HG03460 (cell line): ENCODE measurements around the gene ZNRF3.
"Not testable (repeated sequence)": the region's sequence is repeated elsewhere in the genome, so short reads cannot be mapped to it uniquely, and the experiment has no call there.

ENCODE experiments used
- ATAC-seq: cut with Tn5 transposase; IDR thresholded peaks from one replicate; pipeline ENCODE4 v1.9.1; 2021; ENCODE audit not compliant: unreplicated experiment

ZNRF3 gene

DNA sequence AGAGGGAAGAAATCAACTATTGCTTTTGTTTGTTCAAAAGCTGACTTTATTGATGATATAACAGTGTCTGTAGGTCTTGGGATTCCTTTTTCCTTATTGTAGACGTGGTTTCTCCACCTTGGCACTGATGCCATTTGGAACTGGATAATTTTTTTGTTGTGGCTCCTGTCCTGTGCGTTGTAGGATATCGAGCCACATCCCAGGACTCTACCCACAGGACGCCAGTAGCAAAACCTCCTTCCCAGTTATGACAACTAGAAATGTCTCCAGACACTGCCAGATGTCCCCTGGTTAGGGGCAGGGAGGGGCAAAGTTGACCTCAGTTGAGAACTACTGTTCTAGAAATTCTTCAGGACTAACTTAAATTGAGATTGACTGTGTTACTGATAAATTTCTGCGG, 45.8 kb downstream of the ZNRF3 start:
- ATAC-seq: no peak

DNA sequence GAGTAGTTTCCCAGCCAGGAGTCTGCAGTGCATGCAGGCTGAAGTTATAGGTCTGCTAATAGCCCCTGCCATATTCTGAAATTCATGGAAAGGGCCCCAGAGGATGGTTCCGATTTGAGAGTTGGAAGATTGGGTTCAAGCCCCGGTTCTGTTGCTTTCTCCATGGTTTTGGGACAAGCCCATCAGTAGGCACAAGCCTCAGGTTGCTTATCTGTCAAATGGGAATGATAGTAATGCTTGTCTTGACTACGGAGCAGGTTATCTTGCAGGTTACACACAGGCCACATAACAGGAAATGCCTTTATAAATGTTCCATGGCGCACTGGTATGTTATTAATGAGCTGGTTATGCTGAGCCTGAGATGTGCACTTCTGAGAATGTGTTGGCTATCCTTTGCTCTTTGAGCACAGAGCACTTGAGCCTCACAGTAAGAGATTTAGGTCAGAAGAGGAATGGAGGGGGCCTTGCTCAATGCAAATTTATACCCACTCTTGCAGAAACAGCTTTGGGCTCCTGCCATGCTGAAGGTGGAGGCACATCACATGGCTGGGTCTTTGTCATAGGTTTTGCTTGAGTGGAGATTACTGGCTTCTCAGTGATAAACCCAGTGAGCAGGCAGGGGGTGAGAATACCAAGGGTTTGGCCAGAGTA, 47.1 kb downstream of the ZNRF3 start:
- no peak for ATAC-seq

DNA sequence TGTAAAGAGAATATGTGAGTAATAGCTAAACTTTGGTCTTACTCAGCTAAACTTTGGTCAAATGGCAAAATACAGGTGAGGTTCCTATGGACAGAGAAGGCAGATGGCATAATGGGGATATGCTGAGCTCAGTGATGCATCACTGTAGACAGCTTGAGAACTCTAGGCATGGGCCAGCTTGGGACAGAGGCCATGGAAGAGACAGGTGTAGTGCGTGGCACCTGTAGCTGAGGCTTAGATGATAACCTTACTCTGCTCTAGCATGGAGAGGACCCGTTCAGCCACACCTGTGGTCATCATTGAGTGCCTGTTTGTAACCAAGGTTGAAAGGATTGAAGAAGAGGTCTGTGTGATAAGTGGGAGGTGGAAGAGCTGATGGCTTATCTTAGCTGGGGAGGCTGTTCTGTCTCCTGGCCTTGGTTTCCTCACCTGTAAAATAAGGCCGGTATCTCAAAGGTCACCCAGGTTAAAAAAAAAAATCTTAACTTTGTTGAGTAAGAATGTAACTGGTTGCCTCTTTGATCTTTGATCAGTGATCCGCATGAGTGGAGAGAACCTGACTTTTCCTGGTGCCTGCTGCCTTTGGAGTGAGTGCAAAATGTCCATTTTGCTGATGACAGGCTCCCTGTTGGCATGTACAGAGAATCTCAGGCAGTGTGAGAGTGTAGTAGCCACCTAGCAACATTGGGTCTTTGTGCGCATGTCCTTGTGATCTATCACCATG, 48.6 kb downstream of the ZNRF3 start:
- ATAC-seq: no peak

DNA sequence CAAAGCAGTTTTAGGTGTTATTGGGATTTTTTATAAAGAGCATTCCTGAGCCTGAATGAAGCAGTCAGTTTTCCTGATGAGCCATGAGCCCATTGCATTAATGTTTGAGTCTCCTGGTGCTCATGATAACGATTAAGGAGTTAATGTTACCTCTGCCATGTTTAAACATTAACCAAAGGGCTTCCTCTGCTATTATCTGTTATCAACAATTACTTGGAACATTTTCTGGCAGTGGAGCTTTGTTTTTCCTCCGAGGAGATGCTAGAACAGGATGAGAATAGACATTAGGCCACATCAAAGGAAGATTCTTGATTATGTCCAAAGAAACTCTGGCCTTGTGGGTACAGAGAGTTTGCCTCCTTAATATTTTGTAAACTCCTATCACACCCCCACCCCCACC, 49.9 kb downstream of the ZNRF3 start:
- no peak for ATAC-seq

DNA sequence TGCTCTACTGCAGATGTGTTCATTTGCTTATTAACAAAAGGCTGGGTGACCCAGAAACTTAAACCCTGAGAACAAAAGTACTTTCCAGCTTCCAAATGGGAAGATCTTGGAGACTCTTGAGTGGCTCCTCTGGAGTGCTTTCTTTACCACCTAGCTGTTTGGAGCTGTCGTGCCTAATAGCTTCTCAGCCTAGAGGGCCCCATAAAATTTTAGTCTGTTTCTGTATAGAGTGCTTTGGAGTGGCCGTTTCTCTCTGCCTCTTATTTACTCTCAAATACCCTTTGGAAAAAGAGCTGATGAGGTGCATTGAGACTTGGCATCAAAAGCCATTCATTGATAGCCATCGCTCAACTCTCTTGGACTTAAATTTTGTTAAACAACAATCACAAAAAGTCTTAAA, 50.7 kb downstream of the ZNRF3 start:
- ATAC-seq: no peak

DNA sequence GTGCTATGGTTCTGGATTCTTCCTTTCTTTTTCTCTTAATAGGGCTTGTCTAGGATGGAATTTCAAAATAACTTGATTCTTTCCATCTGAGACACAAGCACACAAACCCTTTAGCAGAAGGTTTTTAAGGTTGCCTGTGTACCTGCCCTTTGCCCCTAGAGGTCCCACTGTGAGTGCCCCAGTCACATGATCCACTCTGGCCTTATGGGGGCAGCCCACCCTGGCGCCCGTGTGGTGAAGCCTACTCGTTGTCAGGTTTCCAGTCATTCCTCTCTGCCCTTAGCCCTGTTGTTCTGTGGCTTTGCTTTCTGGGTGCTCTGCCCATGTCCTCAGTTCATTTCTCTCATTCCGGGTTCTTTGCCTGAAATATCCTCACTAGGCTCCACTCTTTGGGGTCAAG, 51.8 kb downstream of the ZNRF3 start:
- no peak for ATAC-seq

DNA sequence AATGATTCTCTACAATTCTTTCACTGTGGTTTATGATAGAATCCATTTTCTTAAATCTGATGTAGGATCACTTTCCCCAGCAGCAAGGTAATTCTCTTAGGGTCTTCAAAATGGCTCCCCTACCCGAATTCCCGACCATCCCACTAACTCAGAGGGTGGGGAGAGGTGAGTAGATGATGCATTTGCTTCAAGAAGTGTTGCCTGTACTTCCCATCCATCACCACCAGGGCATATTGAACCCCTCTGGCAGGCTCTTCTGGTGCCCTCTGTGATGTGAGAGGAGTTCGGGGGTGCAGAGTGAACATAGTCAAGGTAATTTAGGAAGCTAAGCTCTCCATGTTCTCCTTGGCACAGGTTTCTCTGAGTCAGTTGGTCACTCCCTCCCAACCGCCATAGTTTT, 52.3 kb downstream of the ZNRF3 start:
- no peak for ATAC-seq

DNA sequence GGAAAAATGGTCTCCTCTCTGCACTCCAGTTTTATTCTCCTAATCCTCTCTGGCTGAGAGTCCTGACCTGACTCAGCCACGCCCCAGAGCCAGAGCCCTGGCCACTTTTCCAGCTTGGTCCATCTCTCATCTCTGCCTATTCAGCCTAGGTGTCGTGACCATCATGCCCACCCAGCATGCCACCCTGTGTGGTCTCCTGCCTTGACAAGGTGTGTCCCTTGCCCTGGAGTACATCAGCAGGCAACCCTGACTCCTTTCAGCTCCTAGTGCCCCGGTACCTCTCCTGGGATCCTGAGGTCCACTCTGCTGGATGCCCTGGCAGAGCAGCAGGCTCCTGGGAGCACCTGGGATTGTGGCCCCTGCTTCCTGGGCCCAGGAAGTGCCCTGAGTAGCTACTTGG, 52.8 kb downstream of the ZNRF3 start:
- ATAC-seq: no peak

DNA sequence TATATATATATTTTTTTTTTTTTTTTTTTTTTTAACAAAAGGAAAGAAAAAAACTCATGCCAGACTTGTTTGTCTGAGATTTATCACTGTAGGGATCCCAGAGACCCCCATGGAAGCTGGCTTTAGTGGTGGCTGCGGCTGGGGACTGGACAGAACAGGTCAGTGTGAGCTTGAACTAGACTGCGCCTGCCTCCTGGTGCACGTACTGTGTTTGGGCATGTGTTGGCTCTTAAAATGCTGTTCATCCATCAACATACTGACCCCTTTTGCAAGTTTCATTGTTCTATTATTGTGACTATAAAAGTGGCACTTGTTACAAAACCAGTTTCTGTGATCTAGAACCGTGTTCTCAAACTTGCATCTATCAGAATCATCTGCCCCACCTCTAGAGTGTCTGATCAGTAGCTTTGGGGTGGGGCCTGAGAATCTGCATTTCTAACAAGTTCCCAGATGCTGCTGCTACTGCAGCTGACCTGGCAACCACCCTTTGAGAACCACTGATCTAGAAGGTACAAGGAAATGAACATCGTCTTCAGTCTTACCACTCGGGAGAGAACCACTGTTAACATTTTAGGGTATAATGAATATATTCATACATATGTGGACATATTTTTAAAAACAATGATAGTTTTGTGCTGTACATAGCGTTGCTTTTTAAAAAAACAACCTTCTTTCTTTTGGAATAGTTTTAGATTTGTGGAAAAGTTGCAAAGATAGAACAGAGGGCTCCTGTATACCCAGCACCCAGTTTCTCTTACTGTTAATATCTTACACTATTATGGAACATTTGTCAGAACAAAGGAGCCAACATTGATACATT, 54.0 kb downstream of the ZNRF3 start:
- no peak for ATAC-seq

DNA sequence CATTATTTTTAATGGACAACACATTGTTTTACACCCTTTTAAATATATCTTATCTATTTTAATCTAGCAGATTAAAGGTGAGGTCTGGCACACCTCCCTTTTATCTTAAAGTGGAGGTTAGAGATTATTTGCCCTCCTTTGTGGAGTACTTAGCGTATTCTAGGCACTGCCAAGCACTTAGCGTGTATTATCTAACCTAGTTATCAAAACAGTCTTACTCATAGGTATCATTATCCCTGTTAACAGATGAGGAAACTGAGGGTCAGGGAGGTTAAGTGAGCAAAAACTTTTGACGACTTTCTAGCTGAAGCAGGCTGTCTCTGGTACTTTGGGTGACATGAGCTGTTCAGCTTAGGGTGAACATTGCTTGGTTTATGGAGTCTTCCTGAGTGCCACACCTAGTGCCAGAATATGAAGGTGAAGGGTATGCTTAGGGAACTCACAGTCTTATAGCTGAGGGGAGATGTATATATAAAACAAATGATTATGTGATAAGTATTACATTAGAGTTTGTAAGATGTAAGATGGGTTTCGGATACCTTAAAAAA, 55.0 kb downstream of the ZNRF3 start:
- no peak for ATAC-seq

DNA sequence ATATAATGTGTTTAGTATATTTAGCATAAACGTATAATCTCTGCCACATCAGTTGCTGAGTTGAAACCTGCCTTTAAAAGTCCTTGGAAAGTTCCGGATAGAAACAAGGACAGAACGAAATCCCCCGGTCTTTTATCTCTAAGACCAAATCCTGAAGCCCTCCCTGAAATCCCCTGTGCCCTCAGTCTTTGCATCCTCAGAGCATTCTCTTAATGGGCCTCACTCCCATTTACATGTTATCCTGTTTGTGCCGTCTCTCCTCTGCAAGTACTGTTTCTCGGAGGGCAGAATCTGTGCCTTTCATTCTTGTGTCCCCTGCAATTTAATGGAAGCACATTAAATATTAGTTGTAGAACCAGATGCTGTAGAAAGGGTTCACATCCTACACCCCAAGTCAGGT, 56.0 kb downstream of the ZNRF3 start:
- ATAC-seq: no peak

DNA sequence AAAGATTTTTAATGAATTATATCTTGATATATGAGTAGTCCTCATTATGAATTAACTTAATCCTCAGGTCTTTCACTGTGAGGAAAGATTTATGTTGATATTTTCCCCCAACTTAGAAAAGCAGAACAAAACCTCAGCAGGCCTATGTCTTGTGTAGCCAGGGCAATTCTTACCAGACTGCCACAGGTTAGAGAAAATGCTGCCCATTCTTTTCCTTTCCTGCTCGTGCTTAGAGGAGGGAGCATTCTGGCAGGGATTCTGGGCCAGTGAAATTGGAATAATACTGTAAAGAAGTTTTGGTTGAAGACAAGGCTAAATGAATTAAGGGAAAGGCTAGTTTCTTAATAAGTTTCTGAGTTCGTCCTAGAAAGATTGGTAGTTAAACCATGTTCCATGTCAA, 56.6 kb downstream of the ZNRF3 start:
- ATAC-seq: no peak

DNA sequence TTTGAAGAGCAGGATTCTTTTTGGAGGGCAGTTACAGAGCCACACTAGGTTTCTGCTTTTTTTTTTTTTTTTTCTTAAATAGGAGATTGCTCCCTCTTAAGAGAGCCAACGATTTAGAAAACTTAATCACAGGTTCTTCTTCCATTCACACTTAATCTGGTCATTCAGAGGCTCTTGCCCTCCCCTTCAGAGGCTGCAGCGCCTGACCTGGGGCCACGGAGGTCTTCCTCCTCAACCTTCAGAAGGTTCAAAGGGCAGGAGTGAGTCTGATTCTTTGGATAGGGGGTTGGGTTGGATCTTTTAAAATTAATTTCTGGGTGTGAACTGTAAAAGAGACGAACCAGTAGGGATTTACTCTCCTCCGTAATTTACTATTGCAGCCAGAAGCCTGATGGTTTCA, 57.1 kb downstream of the ZNRF3 start:
- no peak for ATAC-seq

DNA sequence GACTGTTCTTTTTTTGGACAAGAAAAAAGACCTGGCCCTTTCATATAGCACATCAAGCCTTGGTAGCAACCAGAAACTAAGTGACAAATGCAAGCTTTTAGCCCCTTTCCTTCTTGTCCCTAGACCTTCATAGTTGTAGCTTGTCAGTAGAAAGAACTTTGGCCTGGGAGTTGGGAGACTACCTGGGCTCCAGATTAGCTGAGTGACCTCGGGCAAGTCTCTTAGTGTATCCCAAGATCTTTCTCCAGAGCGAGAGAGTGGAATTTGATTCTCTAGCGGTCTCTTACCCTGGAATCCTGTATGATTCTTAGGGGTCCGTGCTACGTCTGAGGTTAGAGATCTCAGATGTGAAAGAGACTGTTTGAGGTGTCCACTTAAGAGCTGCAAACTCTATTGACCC, 59.0 kb downstream of the ZNRF3 start:
- ATAC-seq: no peak

DNA sequence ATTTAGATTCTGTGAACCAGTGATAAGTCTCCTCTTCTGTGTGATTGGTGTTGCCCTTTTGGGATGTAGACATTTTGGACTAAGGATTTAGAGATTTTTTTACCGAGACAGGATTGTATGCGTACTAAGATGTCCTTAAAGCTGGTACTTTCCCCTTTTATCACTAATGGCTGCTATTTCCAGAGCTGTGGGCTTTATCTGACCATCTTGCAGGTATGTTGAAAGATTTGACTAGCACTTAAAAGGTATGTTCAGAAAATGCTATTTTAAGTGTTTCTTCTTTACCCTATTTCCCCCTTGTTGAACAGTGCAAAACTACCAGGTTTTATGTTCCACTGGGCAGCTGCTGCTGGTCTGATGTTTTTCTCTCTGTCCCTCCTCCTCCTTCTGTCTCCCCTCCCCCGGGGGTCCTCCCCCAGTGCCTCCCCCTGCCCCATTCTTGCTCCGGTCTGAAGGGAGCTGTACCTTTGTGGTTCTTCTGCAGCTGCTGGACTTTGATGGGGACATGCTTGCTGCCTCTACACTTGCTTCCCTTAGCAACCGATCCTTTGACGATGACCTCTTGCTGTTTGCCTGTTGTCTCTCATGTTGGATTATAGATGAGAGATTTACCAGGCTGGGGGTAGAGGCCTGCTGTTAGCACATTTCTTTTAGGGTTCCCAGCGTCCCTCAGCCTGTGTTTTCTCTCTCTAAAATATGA, 59.6 kb downstream of the ZNRF3 start:
- ATAC-seq: no peak

DNA sequence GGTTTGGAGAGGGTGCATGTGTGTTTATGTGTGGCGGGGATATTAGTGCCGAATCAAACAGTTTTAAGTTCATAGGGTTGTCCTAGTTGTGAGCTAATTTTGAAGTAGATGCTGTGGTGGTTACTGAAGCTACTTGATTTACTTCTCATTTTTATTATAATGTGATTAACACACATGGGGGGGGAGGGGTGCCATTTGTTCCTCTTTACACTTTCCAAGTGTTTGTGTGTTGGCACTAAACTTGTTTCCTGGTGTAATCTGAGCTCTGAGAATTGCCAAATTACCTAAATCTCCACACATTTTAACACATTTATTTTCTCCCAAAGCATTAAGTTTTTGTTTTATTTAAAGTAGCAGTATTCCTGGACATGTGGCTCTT, 60.1 kb downstream of the ZNRF3 start:
- ATAC-seq: no peak

DNA sequence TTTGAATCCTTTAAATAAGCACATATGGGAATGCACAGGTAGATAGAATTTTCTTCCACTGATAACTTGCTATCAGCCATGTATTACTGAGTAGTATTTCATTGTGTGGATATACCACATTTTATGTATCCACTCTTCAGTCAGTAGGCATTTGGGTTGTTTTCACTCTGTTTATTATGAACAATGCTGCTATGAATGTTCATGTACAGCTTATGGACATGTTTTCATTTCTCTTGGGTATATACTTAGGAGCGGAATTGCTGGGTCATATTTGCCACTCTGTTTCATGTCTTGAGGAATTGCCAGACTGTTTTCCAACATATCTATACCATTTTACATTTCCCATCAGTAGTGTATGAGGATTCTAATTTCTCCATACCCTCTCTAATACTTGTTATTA, 63.8 kb downstream of the ZNRF3 start:
- no peak for ATAC-seq

DNA sequence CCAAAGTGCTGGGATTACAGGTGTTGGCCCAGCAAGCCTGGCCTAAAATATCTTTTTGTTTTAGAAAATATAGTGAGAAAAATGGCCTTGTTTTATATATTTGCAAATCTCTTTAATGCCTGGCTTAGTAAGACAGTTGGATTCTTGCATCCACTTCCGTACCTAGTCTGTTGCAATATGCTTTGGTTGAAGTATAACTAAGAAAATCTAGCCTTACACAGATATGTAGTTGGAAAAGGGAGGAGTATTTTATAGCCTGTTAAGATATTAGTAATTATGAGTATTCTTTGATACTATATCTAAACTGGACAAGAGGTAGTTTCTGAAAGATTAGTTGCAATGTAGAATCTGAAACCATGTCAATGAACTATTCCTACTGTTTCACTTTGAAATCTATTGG, 65.1 kb downstream of the ZNRF3 start:
- ATAC-seq: no peak

DNA sequence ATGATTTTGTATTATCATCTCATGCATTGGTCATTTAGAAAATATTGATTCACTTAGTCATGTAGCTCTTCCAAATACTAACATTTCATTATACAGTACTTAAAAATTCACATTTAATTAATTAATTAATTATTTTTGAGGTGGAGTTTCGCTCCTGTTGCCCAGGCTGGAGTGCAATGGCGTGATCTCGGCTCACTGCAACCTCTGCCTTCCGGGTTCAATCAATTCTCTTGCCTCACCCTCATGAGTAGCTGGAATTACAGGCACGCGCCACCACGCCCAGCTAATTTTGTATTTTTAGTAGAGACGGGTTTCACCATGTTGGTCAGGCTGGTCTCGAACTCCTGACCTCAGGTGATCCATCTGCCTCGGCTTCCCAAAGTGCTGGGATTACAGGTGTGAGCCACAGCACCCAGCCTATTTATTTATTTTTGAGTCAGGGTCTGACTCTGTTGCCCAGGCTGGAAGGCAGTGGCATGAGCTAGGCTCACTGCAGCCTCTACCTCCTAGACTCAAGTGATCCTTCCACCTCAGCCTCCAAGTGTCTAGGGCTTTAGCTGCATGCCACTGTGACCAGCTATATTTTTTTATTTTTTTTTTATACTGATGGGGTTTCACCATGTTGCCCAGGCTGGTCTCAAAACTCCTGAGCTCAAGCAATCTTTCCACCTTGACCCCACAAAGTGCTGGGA, 65.6 kb downstream of the ZNRF3 start:
- ATAC-seq: not testable (repeated sequence)

DNA sequence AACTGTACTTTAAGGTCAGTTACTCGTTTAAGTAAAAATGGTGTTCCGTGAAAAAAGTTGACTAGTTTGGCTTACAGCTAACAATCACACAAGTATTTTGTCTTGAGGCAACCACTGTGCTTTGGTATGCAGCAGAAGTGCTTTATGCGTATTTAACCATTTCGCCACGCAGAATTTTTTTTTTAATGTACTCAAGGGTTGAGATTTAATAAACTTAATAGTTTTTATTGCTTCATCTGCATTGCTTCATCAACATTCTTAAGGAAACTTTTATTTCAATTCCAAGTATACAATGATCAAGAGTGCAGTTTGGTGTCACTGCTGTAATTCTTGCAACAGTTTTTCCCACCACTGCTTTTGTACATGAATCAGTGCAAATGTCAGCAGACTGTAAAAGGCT, 66.4 kb downstream of the ZNRF3 start:
- ATAC-seq: no peak
